HCT116 (cell line): ENCODE data around the gene NALCN. TPM values are rescaled to one million over a fixed set of nuclear protein-coding genes. Genes with fewer than 3 reads are reported as not detected.

Experiments used
- ATAC-seq: fragments of 200-7000 bp; cut with Tn5 transposase; 2 replicates; pipeline ENCODE4 v1.9.1; 2020; ENCODE audit warnings: mild to moderate bottlenecking, moderate library complexity
- BruUV-seq: library from RNA; stranded (reverse); fragments of 400-500 nt; replicated peaks from 2 replicates; lab custom pipeline; 2021; lab: Mats Ljungman, UMichigan
- CTCF ChIA-PET: fragments of 300-600 bp; sonication (Branson Sonifier 250); formaldehyde crosslinking; loops from one replicate; lab custom pipeline; 2021; ENCODE audit warnings: antibody characterized with exemption; lab: Charles Lee
- POLR2A ChIA-PET: fragments of 300-600, 350-600 bp; sonication (Branson Sonifier 250); formaldehyde crosslinking; loops from one replicate; lab custom pipeline; 2021; ENCODE audit warnings: antibody characterized with exemption; lab: Charles Lee
- RAD21 ChIA-PET, 2 experiments: fragments of 300-600 bp; sonication (Branson Sonifier 250); formaldehyde crosslinking; loops; one replicate each; lab custom pipeline; 2023; ENCODE audit warnings: low total read pairs in 2 of 2; ENCODE audit not compliant: uncharacterized antibody in 2 of 2, unreplicated experiment in 2 of 2, low non-redundant PET in 1 of 2; lab: Charles Lee
- DNase-seq: peaks from one replicate; pipeline ENCODE4 v3.0.0-alpha.2; 2010; ENCODE audit warnings: low read depth, low spot score
- H2AFZ ChIP-seq: fragments of 200-600 bp; shearing (Covaris generic), sonication (generic); 2 replicates; pipeline ENCODE4 v1.6.1; 2017; ENCODE audit warnings: low read depth, mixed run types, mixed read lengths, antibody characterized with exemption, low read length; ENCODE audit not compliant: poor library complexity, severe bottlenecking
- H3K27ac ChIP-seq: 2 replicates; pipeline ENCODE4 v1.5.1; 2012; ENCODE audit warnings: low read depth, low read length
- H3K27me3 ChIP-seq: fragments of 200-600 bp; sonication (generic); 2 replicates; pipeline ENCODE4 v1.6.1; 2016; ENCODE audit warnings: mixed run types, low read length, mixed read lengths; ENCODE audit not compliant: insufficient read depth
- H3K36me3 ChIP-seq, 2 experiments: fragments of 200-500 bp in 1 of 2; fragments of 200-600 bp in 1 of 2; sonication (Bioruptor generic) in 1 of 2; sonication (generic) in 1 of 2; 2 replicates each; pipeline versions ENCODE4 v1.5.1 to v1.6.1; 2014 to 2016; ENCODE audit warnings: low read length in 2 of 2, inconsistent platforms in 1 of 2, mixed read lengths in 1 of 2, mixed run types in 1 of 2; ENCODE audit not compliant: insufficient read depth in 2 of 2, control insufficient read depth in 1 of 2
- H3K4me1 ChIP-seq, 2 experiments: fragments of 200-600 bp in 1 of 2; sonication (generic) in 1 of 2; 2 replicates each; pipeline versions ENCODE4 v1.5.1 to v1.6.1; 2012 to 2017; ENCODE audit warnings: low read length in 2 of 2, inconsistent platforms in 1 of 2, mild to moderate bottlenecking in 1 of 2, mixed read lengths in 1 of 2, mixed run types in 1 of 2, moderate library complexity in 1 of 2; ENCODE audit not compliant: insufficient read depth in 2 of 2, control insufficient read depth in 1 of 2
- H3K4me2 ChIP-seq: fragments of 200-600 bp; sonication (generic); 2 replicates; pipeline ENCODE4 v1.6.1; 2017; ENCODE audit warnings: mixed run types, low read length, mixed read lengths
- H3K4me3 ChIP-seq, 2 experiments: fragments of 200-600 bp in 1 of 2; sonication (generic) in 1 of 2; replicated peaks in 1 of 2; 2 replicates each; pipeline ENCODE4 v1.5.1; 2011 to 2016; ENCODE audit warnings: low read length in 2 of 2, control low read depth in 1 of 2, low read depth in 1 of 2, mild to moderate bottlenecking in 1 of 2, mixed read lengths in 1 of 2, mixed run types in 1 of 2
- H3K79me2 ChIP-seq: fragments of 200-600 bp; sonication (generic); 2 replicates; pipeline ENCODE4 v1.6.1; 2017; ENCODE audit warnings: mild to moderate bottlenecking, mixed run types, low read length, moderate library complexity, mixed read lengths; ENCODE audit not compliant: insufficient read depth
- H3K9ac ChIP-seq: fragments of 200-600 bp; sonication (generic); 2 replicates; pipeline ENCODE4 v1.6.1; 2016; ENCODE audit warnings: low read length, mixed read lengths
- H3K9me2 ChIP-seq: fragments of 200-600 bp; sonication (generic), shearing (Covaris generic); 2 replicates; pipeline ENCODE4 v1.6.1; 2017; ENCODE audit warnings: mixed run types, mild to moderate bottlenecking, moderate library complexity; ENCODE audit not compliant: insufficient read depth
- H3K9me3 ChIP-seq, 2 experiments: fragments of 200-500 bp in 1 of 2; fragments of 200-600 bp in 1 of 2; sonication (Bioruptor generic) in 1 of 2; sonication (generic) in 1 of 2; 2 replicates each; pipeline ENCODE4 v1.6.1; 2014 to 2017; ENCODE audit warnings: low read length in 2 of 2, mixed read lengths in 2 of 2, inconsistent platforms in 1 of 2, low read depth in 1 of 2, mild to moderate bottlenecking in 1 of 2, mixed run types in 1 of 2, moderate library complexity in 1 of 2; ENCODE audit not compliant: control insufficient read depth in 1 of 2, insufficient read depth in 1 of 2
- H4K20me1 ChIP-seq: fragments of 200-600 bp; sonication (generic), shearing (Covaris generic); 2 replicates; pipeline ENCODE4 v1.6.1; 2017; ENCODE audit warnings: mixed run types, mild to moderate bottlenecking, moderate library complexity; ENCODE audit not compliant: insufficient read depth
- CBX3 ChIP-seq: IDR thresholded peaks from 2 replicates; pipeline ENCODE4 v1.6.1; 2012; ENCODE audit warnings: low read depth
- EGR1 ChIP-seq: IDR thresholded peaks from 2 replicates; pipeline ENCODE4 v1.6.1; 2012; ENCODE audit warnings: low read depth
- ELF1 ChIP-seq: IDR thresholded peaks from 2 replicates; pipeline ENCODE4 v1.6.1; 2012; ENCODE audit warnings: low read depth, borderline replicate concordance
- EZH2 ChIP-seq: fragments of 200-600 bp; sonication (generic); IDR thresholded peaks from 2 replicates; pipeline ENCODE4 v1.6.1; 2017; ENCODE audit warnings: antibody characterized with exemption, mixed run types
- FOSL1 ChIP-seq: IDR thresholded peaks from 2 replicates; pipeline ENCODE4 v1.6.1; 2012; ENCODE audit warnings: low read depth
- JUND ChIP-seq: IDR thresholded peaks from 2 replicates; pipeline ENCODE4 v1.6.1; 2012
- POLR2A ChIP-seq: IDR thresholded peaks from 2 replicates; pipeline ENCODE4 v1.7.0; 2011; ENCODE audit warnings: borderline replicate concordance; ENCODE audit not compliant: insufficient read depth, insufficient read length; ENCODE audit errors: extremely low read depth
- POLR2AphosphoS5 ChIP-seq: IDR thresholded peaks from 2 replicates; pipeline ENCODE4 v1.6.1; 2011; ENCODE audit warnings: mild to moderate bottlenecking, low read depth, low read length, moderate library complexity
- SIN3A ChIP-seq: IDR thresholded peaks from 2 replicates; pipeline ENCODE4 v1.6.1; 2012; ENCODE audit warnings: low read depth
- TCF7L2 ChIP-seq: IDR thresholded peaks from 2 replicates; pipeline ENCODE4 v1.7.0; 2011; ENCODE audit warnings: borderline replicate concordance, inconsistent platforms; ENCODE audit not compliant: insufficient read depth, insufficient read length; ENCODE audit errors: extremely low read depth
- YY1 ChIP-seq: IDR thresholded peaks from 2 replicates; pipeline ENCODE4 v1.6.1; 2011; ENCODE audit warnings: low read length, low read depth, moderate library complexity, mild to moderate bottlenecking; ENCODE audit not compliant: insufficient replicate concordance; ENCODE audit errors: extremely low read depth
- intact Hi-C: fragments of 100-400 bp; cut with micrococcal nuclease; formaldehyde crosslinking; loops from 2 replicates; pipeline ENCODE4 v1.10.0; 2022
- total RNA-seq: library from RNA; stranded (reverse); gene quantifications from one replicate; pipeline ENCODE4 v1.2.1, GENCODE V29; 2021; ENCODE audit not compliant: unreplicated experiment
- TF ChIP-seq, protein P1 (sequence below): IDR thresholded peaks from 2 replicates; pipeline ENCODE4 v1.6.1; 2012; ENCODE audit warnings: low read depth
- TF ChIP-seq, protein P2 (sequence below): IDR thresholded peaks from 2 replicates; pipeline ENCODE4 v1.6.1; 2012

The NALCN gene
- total RNA-seq, 1 experiment from 2014 or later = not detected

GRCh38 chr13:101307181-101307701, 109.1 kb downstream of the NALCN start:
- ATAC-seq (no peak), DNase-seq (no peak)
- Histone ChIP-seq H3K9me3 (peaks cover 0 to 7% of the 10 kb centered on the region in 2 experiments; a peak in 1 of 4 replicates), H3K36me3 (no peaks in the 10 kb centered on the region), H3K9me2 (no peaks in the 10 kb centered on the region), H3K4me1 (no peaks in the 10 kb centered on the region), H3K27me3 (no peaks in the 10 kb centered on the region), H3K4me2 (no peak overlapping the region), H2AFZ (no peak overlapping the region), H3K79me2 (no peaks in the 10 kb centered on the region), H3K9ac (no peak overlapping the region), H3K27ac (no peak overlapping the region), H3K4me3 (no peak overlapping the region), H4K20me1 (no peaks in the 10 kb centered on the region)
- TF ChIP-seq, protein P1, sequence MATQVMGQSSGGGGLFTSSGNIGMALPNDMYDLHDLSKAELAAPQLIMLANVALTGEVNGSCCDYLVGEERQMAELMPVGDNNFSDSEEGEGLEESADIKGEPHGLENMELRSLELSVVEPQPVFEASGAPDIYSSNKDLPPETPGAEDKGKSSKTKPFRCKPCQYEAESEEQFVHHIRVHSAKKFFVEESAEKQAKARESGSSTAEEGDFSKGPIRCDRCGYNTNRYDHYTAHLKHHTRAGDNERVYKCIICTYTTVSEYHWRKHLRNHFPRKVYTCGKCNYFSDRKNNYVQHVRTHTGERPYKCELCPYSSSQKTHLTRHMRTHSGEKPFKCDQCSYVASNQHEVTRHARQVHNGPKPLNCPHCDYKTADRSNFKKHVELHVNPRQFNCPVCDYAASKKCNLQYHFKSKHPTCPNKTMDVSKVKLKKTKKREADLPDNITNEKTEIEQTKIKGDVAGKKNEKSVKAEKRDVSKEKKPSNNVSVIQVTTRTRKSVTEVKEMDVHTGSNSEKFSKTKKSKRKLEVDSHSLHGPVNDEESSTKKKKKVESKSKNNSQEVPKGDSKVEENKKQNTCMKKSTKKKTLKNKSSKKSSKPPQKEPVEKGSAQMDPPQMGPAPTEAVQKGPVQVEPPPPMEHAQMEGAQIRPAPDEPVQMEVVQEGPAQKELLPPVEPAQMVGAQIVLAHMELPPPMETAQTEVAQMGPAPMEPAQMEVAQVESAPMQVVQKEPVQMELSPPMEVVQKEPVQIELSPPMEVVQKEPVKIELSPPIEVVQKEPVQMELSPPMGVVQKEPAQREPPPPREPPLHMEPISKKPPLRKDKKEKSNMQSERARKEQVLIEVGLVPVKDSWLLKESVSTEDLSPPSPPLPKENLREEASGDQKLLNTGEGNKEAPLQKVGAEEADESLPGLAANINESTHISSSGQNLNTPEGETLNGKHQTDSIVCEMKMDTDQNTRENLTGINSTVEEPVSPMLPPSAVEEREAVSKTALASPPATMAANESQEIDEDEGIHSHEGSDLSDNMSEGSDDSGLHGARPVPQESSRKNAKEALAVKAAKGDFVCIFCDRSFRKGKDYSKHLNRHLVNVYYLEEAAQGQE = no peak
- TF ChIP-seq JUND (no peak), FOSL1 (no peak), SIN3A (no peak), ELF1 (no peak)
- POLR2A ChIA-PET = no interaction called here
- CTCF ChIA-PET = no interaction called here
- RAD21 ChIA-PET = no interaction called here
- no TSS peak for BruUV-seq
- intact Hi-C loops = no loop called here

DNA sequence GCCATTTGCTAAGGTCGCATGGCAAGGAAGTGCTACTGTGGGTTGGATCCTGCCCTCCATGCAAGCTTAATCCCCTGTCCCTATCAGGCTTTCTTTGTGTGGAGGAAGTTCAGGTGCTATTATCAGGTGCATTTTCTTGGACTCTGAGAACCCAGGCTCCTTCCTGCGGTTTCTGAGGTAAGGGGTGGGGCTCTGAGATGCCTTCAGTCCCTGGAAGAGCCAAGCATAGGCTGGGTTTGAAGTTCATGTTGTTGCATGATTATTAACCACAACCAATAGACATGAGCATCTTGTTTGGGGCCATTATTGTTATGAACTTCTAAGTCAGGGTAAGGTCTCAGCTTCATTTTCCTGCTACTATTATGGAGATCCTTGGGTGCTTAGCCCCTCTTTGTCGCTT, 109.5 kb downstream of the NALCN start:
- Histone ChIP-seq H3K27ac (no peak overlapping the region), H3K4me3 (no peak overlapping the region), H3K27me3 (no peaks in the 10 kb centered on the region), H3K36me3 (no peaks in the 10 kb centered on the region), H4K20me1 (no peaks in the 10 kb centered on the region), H3K9me2 (no peaks in the 10 kb centered on the region), H3K79me2 (no peaks in the 10 kb centered on the region), H3K9me3 (peaks cover 0 to 7% of the 10 kb centered on the region in 2 experiments; a peak in 1 of 4 replicates), H2AFZ (no peak overlapping the region), H3K4me2 (no peak overlapping the region), H3K4me1 (no peaks in the 10 kb centered on the region), H3K9ac (no peak overlapping the region)
- POLR2A ChIA-PET = no interaction called here
- intact Hi-C loops = no loop called here
- RAD21 ChIA-PET = no interaction called here
- DNase-seq = no peak
- CTCF ChIA-PET = no interaction called here
- no TSS peak for BruUV-seq
- TF ChIP-seq CBX3 = no peak
- TF ChIP-seq POLR2AphosphoS5 = no peak
- no peak for TF ChIP-seq SIN3A
- TF ChIP-seq EZH2 = no peak
- no peak for TF ChIP-seq TCF7L2
- no peak for TF ChIP-seq POLR2A
- no peak for TF ChIP-seq YY1
- TF ChIP-seq, protein P2, sequence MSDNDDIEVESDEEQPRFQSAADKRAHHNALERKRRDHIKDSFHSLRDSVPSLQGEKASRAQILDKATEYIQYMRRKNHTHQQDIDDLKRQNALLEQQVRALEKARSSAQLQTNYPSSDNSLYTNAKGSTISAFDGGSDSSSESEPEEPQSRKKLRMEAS = no peak
- no peak for TF ChIP-seq EGR1
- TF ChIP-seq, all 23 proteins: peak for 0
- ATAC-seq = no peak
